Activated CD4-positive, alpha-beta memory T cell treated with anti-CD3 and anti-CD28 coated beads for 36 hours (primary cell): ENCODE measurements around the gene CNST. TPM values are rescaled to one million over a fixed set of nuclear protein-coding genes. Genes with fewer than 3 reads are reported as not detected.
"Not testable (repeated sequence)": the region's sequence is repeated elsewhere in the genome, so short reads cannot be mapped to it uniquely, and the experiment has no call there.

Experiments
- CTCF ChIA-PET: fragments of 350-600 bp; sonication (Branson Sonifier 250); formaldehyde crosslinking; loops from one replicate; lab custom pipeline; 2021; ENCODE audit warnings: antibody characterized with exemption, inconsistent platforms; lab: Charles Lee
- POLR2A ChIA-PET: fragments of 350-600 bp; sonication (Branson Sonifier 250); formaldehyde crosslinking; loops from one replicate; lab custom pipeline; 2021; ENCODE audit warnings: antibody characterized with exemption; lab: Charles Lee
- DNase-seq: peaks from one replicate; pipeline ENCODE4 v3.0.0-alpha.2; 2020
- H3K27ac Mint-ChIP-seq: one replicate; pipeline ENCODE4 v1.8.0; 2021; ENCODE audit warnings: mixed read lengths
- H3K27me3 Mint-ChIP-seq: one replicate; pipeline ENCODE4 v1.8.0; 2021; ENCODE audit warnings: mixed read lengths
- H3K36me3 Mint-ChIP-seq: one replicate; pipeline ENCODE4 v1.8.0; 2021; ENCODE audit warnings: mixed read lengths
- H3K4me1 Mint-ChIP-seq: one replicate; pipeline ENCODE4 v1.8.0; 2021; ENCODE audit warnings: low read depth, mixed read lengths
- H3K4me3 Mint-ChIP-seq: one replicate; pipeline ENCODE4 v1.8.0; 2021; ENCODE audit warnings: mild to moderate bottlenecking, mixed read lengths
- H3K9me3 Mint-ChIP-seq: one replicate; pipeline ENCODE4 v1.8.0; 2021; ENCODE audit warnings: mixed read lengths
- intact Hi-C: fragments of 100-400 bp; cut with micrococcal nuclease; formaldehyde crosslinking; loops from one replicate; pipeline ENCODE4 v1.15.1; 2023
- total RNA-seq, 2 experiments: library from RNA; stranded (reverse); gene quantifications; one replicate each; pipeline ENCODE4 v1.2.3, GENCODE V29; 2021

The CNST gene
- total RNA-seq, 2 experiments from 2014 or later, result 25.9 TPM

DNA sequence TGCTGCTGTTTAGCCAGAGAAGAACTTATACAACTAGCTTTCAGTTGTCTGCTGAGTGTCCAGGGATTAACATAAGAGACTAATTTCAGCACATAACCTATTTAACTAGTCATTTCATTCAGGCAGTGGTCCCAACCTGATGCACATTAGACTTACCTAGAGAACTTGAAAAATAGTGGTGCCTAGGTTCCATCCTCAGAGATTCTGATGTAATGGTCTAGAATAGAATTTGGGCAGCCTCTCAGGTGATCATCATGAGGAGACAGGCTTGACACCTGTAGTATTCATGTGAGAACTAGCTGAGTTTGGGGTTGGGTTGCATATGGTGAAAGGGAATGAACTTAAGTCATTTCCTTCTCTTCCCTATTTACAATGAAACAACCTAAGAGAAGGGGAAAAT, 24.8 kb downstream of the CNST start:
- no peak for DNase-seq
- CTCF ChIA-PET, result interaction anchor here (0.6 to 1.0 kb wide), 2 partner anchors 11 to 57 kb away, joined by 3 to 4 read pairs; no protein-coding TSS in a partner anchor
- Mint-ChIP-seq H3K4me1 (peaks cover 51% of the 10 kb centered on the region), H3K27me3 (no peaks in the 10 kb centered on the region), H3K9me3 (peaks cover 6% of the 10 kb centered on the region), H3K36me3 (peaks cover 25% of the 10 kb centered on the region), H3K4me3 (no peak overlapping the region), H3K27ac (peak overlapping the region; percentile 71)
- POLR2A ChIA-PET, result no interaction called here
- intact Hi-C loops, result loop anchor here (1.0 kb wide), 2 partner anchors 11 to 22 kb away; no protein-coding TSS in a partner anchor

- ChIA-PET CTCF (interaction anchor here (0.6 to 1.0 kb wide), 3 partner anchors 10 to 56 kb away, joined by 3 to 4 read pairs (median 3); no protein-coding TSS in a partner anchor), POLR2A (no interaction called here)
- Mint-ChIP-seq H3K27ac (peak overlapping the region; percentile 71), H3K9me3 (peaks cover 6% of the 10 kb centered on the region), H3K4me1 (peaks cover 50% of the 10 kb centered on the region), H3K4me3 (no peak overlapping the region), H3K36me3 (peaks cover 25% of the 10 kb centered on the region), H3K27me3 (no peaks in the 10 kb centered on the region)
- intact Hi-C loops, result loop anchor here (1.0 kb wide), 2 partner anchors 11 to 22 kb away; no protein-coding TSS in a partner anchor
- peak; percentile 65 for DNase-seq
Observed at GRCh38 chr1:246591504-246591903, 25.2 kb downstream of the CNST start.

DNA sequence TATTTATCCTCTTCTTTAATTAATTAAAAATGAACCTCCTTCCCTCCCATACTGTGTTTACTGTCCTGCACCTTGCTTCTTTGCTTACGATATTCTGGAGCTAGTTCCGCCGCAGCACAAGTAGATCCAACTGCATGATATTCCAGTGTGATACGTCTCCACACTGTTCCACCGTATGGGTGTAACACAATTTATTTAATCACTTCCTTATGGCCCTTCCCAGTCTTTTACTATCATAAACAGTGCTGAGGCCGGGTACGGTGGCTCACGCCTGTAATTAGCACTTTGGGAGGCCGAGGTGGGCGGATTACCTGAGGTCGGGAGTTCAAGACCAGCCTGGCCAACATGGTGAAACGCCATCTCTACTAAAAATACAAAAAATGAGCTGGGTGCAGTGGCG, 25.7 kb downstream of the CNST start:
- Mint-ChIP-seq H3K27me3 (no peaks in the 10 kb centered on the region), H3K36me3 (peaks cover 25% of the 10 kb centered on the region), H3K4me1 (peaks cover 53% of the 10 kb centered on the region), H3K4me3 (no peak overlapping the region), H3K27ac (no peak overlapping the region), H3K9me3 (peaks cover 6% of the 10 kb centered on the region)
- POLR2A ChIA-PET, result no interaction called here
- CTCF ChIA-PET, result interaction anchor here (0.6 to 1.0 kb wide), 2 partner anchors 10 to 18 kb away, joined by 3 to 4 read pairs; no protein-coding TSS in a partner anchor
- intact Hi-C loops, result loop anchor here (1.0 kb wide), 2 partner anchors 10 to 23 kb away; no protein-coding TSS in a partner anchor
- no peak for DNase-seq

DNA sequence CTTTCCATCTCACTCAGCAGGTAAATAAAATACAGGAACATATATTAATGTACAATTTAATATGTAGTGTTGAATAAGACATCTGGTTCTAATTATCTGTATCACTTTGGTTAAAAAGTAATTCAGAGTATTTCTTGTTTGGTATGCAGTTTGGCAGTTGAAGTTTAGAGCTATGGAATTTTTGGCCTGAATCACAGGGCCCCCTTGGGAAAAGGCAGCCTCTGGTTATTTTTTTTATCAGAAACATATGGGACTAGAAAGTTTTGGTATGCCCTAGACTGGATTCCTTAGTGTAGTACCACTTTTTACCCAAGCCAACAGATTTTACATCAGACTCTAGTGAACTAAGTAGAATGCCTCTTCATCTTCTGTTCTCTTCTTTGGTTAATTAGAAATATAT, 26.4 kb downstream of the CNST start:
- Mint-ChIP-seq H3K9me3 (peaks cover 6% of the 10 kb centered on the region), H3K4me3 (no peak overlapping the region), H3K27ac (no peak overlapping the region), H3K27me3 (no peaks in the 10 kb centered on the region), H3K36me3 (peaks cover 25% of the 10 kb centered on the region), H3K4me1 (peaks cover 53% of the 10 kb centered on the region)
- intact Hi-C loops, result no loop called here
- ChIA-PET POLR2A (no interaction called here), CTCF (no interaction called here)
- no peak for DNase-seq

DNA sequence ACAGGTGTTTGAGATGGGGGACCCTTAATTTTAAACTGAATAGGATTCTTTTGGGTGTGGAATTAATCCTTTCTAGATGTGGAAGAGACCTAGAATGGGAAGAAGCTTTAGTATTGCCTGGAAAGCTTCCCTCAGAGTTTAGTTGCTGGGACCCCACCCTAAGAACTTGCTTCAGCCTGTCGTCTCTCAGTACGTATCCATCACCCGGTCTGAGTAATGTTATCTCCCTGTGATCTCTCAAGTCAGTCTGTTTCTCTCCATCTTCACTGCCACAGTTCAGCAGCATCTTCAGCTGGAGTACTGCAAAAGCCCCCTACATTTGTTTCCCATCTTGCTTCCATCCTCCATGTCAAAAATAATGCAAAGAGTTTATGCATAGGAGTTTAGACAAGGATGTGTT, 28.9 kb downstream of the CNST start:
- no peaks in the 10 kb centered on the region for H3K27me3 Mint-ChIP-seq
- H3K9me3 Mint-ChIP-seq, result no peaks in the 10 kb centered on the region
- no peak for DNase-seq
- peaks cover 56% of the 10 kb centered on the region for H3K4me1 Mint-ChIP-seq
- intact Hi-C loops, result no loop called here
- CTCF ChIA-PET, result no interaction called here
- peaks cover 19% of the 10 kb centered on the region for H3K36me3 Mint-ChIP-seq
- H3K4me3 Mint-ChIP-seq, result no peak overlapping the region
- no peak overlapping the region for H3K27ac Mint-ChIP-seq
- POLR2A ChIA-PET, result no interaction called here

DNA sequence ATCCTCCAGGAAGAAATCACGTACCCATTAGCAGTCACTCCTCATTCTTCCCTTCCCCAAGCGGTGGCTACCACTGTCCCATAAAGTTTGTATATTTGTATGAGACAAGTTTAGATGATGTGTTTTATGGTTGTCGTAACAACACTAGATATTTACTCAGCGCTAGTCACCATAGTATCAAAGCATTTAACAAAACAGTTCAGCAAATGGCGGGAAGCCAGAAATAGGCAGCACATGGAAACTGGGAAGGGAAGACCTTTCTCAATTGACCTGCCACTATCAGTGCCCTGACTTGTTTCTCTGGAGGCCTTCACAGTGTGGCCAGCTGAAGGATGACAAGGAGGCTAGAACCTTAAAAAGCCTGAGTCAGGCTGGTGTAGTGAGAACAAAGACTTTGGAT, 31.1 kb downstream of the CNST start:
- intact Hi-C loops, result no loop called here
- no peaks in the 10 kb centered on the region for H3K27me3 Mint-ChIP-seq
- peaks cover 13% of the 10 kb centered on the region for H3K36me3 Mint-ChIP-seq

DNA sequence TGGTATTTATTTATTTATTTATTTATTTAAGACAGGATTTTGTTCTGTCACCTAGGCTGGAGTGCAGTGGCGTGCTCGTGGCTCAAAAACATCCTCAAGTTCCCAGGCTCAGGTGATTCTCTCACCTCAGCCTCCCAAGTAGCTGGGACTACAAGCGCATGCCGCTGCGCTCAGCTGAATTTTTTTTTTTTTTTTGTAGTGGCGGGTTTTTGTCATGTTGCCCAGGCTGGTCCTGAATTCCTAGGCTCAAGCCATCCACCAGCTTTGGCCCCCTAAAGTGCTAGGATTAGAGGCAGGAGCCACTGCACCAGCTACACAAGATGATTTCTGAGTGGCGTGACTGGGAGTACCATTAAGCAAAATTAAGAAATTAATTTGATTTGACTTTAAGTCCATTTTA, 31.7 kb downstream of the CNST start:
- H3K27ac Mint-ChIP-seq, result no peak overlapping the region
- ChIA-PET POLR2A (no interaction called here), CTCF (interaction anchor here (0.5 to 1.6 kb wide), 3 partner anchors 11 to 31 kb away, joined by 3 read pairs; partner anchors contain the start of gene CNST)
- no peak for DNase-seq
- H3K27me3 Mint-ChIP-seq, result no peaks in the 10 kb centered on the region
- no peaks in the 10 kb centered on the region for H3K9me3 Mint-ChIP-seq
- H3K4me1 Mint-ChIP-seq, result peaks cover 55% of the 10 kb centered on the region
- H3K36me3 Mint-ChIP-seq, result peaks cover 9% of the 10 kb centered on the region
- no peak overlapping the region for H3K4me3 Mint-ChIP-seq
- intact Hi-C loops, result no loop called here

More for the DNA sequence above, 31.1 kb downstream of the CNST start:
- ChIA-PET CTCF (interaction anchor here (1.6 kb wide), 1 partner anchor 30 kb away, joined by 3 read pairs; the partner anchor contains the start of gene CNST), POLR2A (no interaction called here)
- no peaks in the 10 kb centered on the region for H3K9me3 Mint-ChIP-seq
- no peak for DNase-seq
- no peak overlapping the region for H3K4me3 Mint-ChIP-seq
- H3K4me1 Mint-ChIP-seq, result peaks cover 55% of the 10 kb centered on the region
- no peak overlapping the region for H3K27ac Mint-ChIP-seq

- no peak overlapping the region for H3K4me3 Mint-ChIP-seq
- no peak overlapping the region for H3K27ac Mint-ChIP-seq
- no peaks in the 10 kb centered on the region for H3K9me3 Mint-ChIP-seq
- H3K27me3 Mint-ChIP-seq, result no peaks in the 10 kb centered on the region
- H3K36me3 Mint-ChIP-seq, result peaks cover 9% of the 10 kb centered on the region
- CTCF ChIA-PET, result interaction anchor here (1.4 kb wide), 1 partner anchor 9 kb away, joined by 3 read pairs; no protein-coding TSS in a partner anchor
- DNase-seq, result no peak
- H3K4me1 Mint-ChIP-seq, result peaks cover 61% of the 10 kb centered on the region
- intact Hi-C loops, result no loop called here
- POLR2A ChIA-PET, result no interaction called here
Observed at GRCh38 chr1:246599315-246599714, 33.1 kb downstream of the CNST start.

DNA sequence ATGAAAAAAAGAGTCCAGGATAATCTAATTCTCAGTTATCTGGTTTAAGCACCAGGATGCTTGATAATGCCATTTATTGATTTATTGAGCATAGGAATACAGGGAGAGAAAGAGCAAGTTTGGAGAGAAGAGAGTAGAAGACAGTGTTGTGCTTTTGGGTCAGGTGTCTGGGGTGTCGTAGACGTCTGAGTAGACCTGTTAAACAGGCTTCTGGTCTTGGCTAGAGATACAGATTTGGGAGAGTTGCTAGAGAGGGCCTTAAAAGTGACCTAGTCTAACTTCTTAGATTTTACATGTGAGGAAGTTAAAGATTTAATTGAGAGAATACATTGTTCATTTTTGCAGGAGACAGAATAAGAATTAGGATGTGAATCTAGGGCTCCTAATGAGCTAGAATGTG, 34.3 kb downstream of the CNST start:
- ChIA-PET CTCF (interaction anchor here (0.6 kb wide), 1 partner anchor 26 kb away, joined by 3 read pairs; no protein-coding TSS in a partner anchor), POLR2A (no interaction called here)
- no peaks in the 10 kb centered on the region for H3K27me3 Mint-ChIP-seq
- peaks cover 9% of the 10 kb centered on the region for H3K36me3 Mint-ChIP-seq
- DNase-seq, result no peak
- peaks cover 55% of the 10 kb centered on the region for H3K4me1 Mint-ChIP-seq
- H3K27ac Mint-ChIP-seq, result no peak overlapping the region
- no peak overlapping the region for H3K4me3 Mint-ChIP-seq
- H3K9me3 Mint-ChIP-seq, result no peaks in the 10 kb centered on the region
- intact Hi-C loops, result no loop called here

DNA sequence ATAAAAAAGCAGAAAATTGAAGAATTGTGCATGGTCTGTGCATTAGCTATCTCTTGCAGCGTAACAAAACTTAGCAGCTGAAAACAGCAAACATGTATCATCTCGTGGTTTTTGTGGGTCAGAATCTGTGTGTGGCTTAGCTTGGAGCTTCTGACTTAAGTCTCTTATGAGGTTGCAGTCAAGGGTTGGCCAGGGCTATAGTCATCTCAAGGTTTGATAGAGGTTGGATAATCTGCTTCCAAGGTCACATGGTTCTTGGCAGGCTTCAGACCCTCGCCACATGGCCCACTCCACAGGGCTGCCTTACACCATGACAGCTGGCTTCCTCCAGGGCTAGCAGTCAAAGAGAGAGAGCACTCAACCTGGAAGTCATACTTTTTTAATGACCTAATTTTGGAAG, 35.9 kb downstream of the CNST start:
- peaks cover 47% of the 10 kb centered on the region for H3K4me1 Mint-ChIP-seq
- peaks cover 5% of the 10 kb centered on the region for H3K36me3 Mint-ChIP-seq
- no peak overlapping the region for H3K27ac Mint-ChIP-seq
- H3K9me3 Mint-ChIP-seq, result no peaks in the 10 kb centered on the region
- DNase-seq, result peak; percentile 43
- CTCF ChIA-PET, result interaction anchor here (1.0 to 1.3 kb wide), 2 partner anchors 11 to 46 kb away, joined by 3 to 4 read pairs; no protein-coding TSS in a partner anchor
- no peak overlapping the region for H3K4me3 Mint-ChIP-seq
- POLR2A ChIA-PET, result interaction anchor here (0.5 kb wide), 2 partner anchors 38 to 108 kb away, joined by 3 to 4 read pairs; no protein-coding TSS in a partner anchor
- no peaks in the 10 kb centered on the region for H3K27me3 Mint-ChIP-seq
- intact Hi-C loops, result loop anchor here (1.0 kb wide), 1 partner anchor 11 kb away; no protein-coding TSS in a partner anchor

GRCh38 chr1:246605231-246605630, 39.0 kb downstream of the CNST start:
- H3K27ac Mint-ChIP-seq, H3K36me3 Mint-ChIP-seq, H3K4me3 Mint-ChIP-seq, intact Hi-C loops, H3K27me3 Mint-ChIP-seq, H3K9me3 Mint-ChIP-seq, POLR2A ChIA-PET, CTCF ChIA-PET, DNase-seq: not testable (repeated sequence)
- peaks cover 50% of the 10 kb centered on the region for H3K4me1 Mint-ChIP-seq

DNA sequence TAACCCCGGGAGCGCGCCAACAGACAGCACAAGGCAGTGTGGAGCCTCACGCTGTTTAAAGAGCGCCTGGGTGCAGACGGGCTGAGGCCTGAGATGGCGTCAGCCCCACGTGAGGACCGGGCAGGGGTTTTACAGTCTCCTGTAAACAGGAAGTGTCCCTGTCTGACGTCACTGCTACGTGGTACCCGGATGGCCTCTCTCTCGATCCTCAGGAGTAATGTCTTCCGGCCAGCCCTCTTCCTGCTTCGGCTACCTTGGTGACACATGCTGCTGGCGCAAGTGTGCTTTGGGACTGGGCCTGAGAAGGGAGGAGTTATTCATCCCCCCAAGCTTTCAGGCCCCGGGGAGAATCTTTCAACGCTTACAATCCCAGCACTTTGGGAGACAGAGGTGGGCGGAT, 41.2 kb downstream of the CNST start:
- H3K27ac Mint-ChIP-seq, result no peak overlapping the region
- H3K4me1 Mint-ChIP-seq, result peaks cover 50% of the 10 kb centered on the region
- H3K4me3 Mint-ChIP-seq, result no peak overlapping the region
- POLR2A ChIA-PET, result no interaction called here
- intact Hi-C loops, result no loop called here
- no peaks in the 10 kb centered on the region for H3K9me3 Mint-ChIP-seq
- peaks cover 3% of the 10 kb centered on the region for H3K36me3 Mint-ChIP-seq
- no peak for DNase-seq
- CTCF ChIA-PET, result no interaction called here
- no peaks in the 10 kb centered on the region for H3K27me3 Mint-ChIP-seq
